ENCODE results near the gene GHRH.

GRCh38 chr20:37235065-37235464, 26.5 kb downstream of the GHRH start:
- TF ChIP-seq CTCF (conservative IDR thresholded peaks at IDR 0.05; ENCODE audit: low read length) (no peak), EZH2phosphoT487 (IDR thresholded peaks at IDR 0.05; ENCODE audit: borderline replicate concordance, low read depth, low read length) (no peak)
